HCT116 (cell line): ENCODE data around the gene CYP27A1. TPM values are rescaled to one million over a fixed set of nuclear protein-coding genes. Genes with fewer than 3 reads are reported as not detected.

Experiments used
- ATAC-seq: fragments of 200-7000 bp; cut with Tn5 transposase; 2 replicates; pipeline ENCODE4 v1.9.1; 2020; ENCODE audit warnings: mild to moderate bottlenecking, moderate library complexity
- BruUV-seq: library from RNA; stranded (reverse); fragments of 400-500 nt; replicated peaks from 2 replicates; lab custom pipeline; 2021; lab: Mats Ljungman, UMichigan
- CTCF ChIA-PET: fragments of 300-600 bp; sonication (Branson Sonifier 250); formaldehyde crosslinking; loops from one replicate; lab custom pipeline; 2021; ENCODE audit warnings: antibody characterized with exemption; lab: Charles Lee
- POLR2A ChIA-PET: fragments of 300-600, 350-600 bp; sonication (Branson Sonifier 250); formaldehyde crosslinking; loops from one replicate; lab custom pipeline; 2021; ENCODE audit warnings: antibody characterized with exemption; lab: Charles Lee
- RAD21 ChIA-PET, 2 experiments: fragments of 300-600 bp; sonication (Branson Sonifier 250); formaldehyde crosslinking; loops; one replicate each; lab custom pipeline; 2023; ENCODE audit warnings: low total read pairs in 2 of 2; ENCODE audit not compliant: uncharacterized antibody in 2 of 2, unreplicated experiment in 2 of 2, low non-redundant PET in 1 of 2; lab: Charles Lee
- DNase-seq: peaks from one replicate; pipeline ENCODE4 v3.0.0-alpha.2; 2010; ENCODE audit warnings: low read depth, low spot score
- H2AFZ ChIP-seq: fragments of 200-600 bp; shearing (Covaris generic), sonication (generic); 2 replicates; pipeline ENCODE4 v1.6.1; 2017; ENCODE audit warnings: low read depth, mixed run types, mixed read lengths, antibody characterized with exemption, low read length; ENCODE audit not compliant: poor library complexity, severe bottlenecking
- H3K27ac ChIP-seq: 2 replicates; pipeline ENCODE4 v1.5.1; 2012; ENCODE audit warnings: low read depth, low read length
- H3K27me3 ChIP-seq: fragments of 200-600 bp; sonication (generic); 2 replicates; pipeline ENCODE4 v1.6.1; 2016; ENCODE audit warnings: mixed run types, low read length, mixed read lengths; ENCODE audit not compliant: insufficient read depth
- H3K36me3 ChIP-seq, 2 experiments: fragments of 200-500 bp in 1 of 2; fragments of 200-600 bp in 1 of 2; sonication (Bioruptor generic) in 1 of 2; sonication (generic) in 1 of 2; 2 replicates each; pipeline versions ENCODE4 v1.5.1 to v1.6.1; 2014 to 2016; ENCODE audit warnings: low read length in 2 of 2, inconsistent platforms in 1 of 2, mixed read lengths in 1 of 2, mixed run types in 1 of 2; ENCODE audit not compliant: insufficient read depth in 2 of 2, control insufficient read depth in 1 of 2
- H3K4me1 ChIP-seq, 2 experiments: fragments of 200-600 bp in 1 of 2; sonication (generic) in 1 of 2; 2 replicates each; pipeline versions ENCODE4 v1.5.1 to v1.6.1; 2012 to 2017; ENCODE audit warnings: low read length in 2 of 2, inconsistent platforms in 1 of 2, mild to moderate bottlenecking in 1 of 2, mixed read lengths in 1 of 2, mixed run types in 1 of 2, moderate library complexity in 1 of 2; ENCODE audit not compliant: insufficient read depth in 2 of 2, control insufficient read depth in 1 of 2
- H3K4me2 ChIP-seq: fragments of 200-600 bp; sonication (generic); 2 replicates; pipeline ENCODE4 v1.6.1; 2017; ENCODE audit warnings: mixed run types, low read length, mixed read lengths
- H3K4me3 ChIP-seq, 2 experiments: fragments of 200-600 bp in 1 of 2; sonication (generic) in 1 of 2; replicated peaks in 1 of 2; 2 replicates each; pipeline ENCODE4 v1.5.1; 2011 to 2016; ENCODE audit warnings: low read length in 2 of 2, control low read depth in 1 of 2, low read depth in 1 of 2, mild to moderate bottlenecking in 1 of 2, mixed read lengths in 1 of 2, mixed run types in 1 of 2
- H3K79me2 ChIP-seq: fragments of 200-600 bp; sonication (generic); 2 replicates; pipeline ENCODE4 v1.6.1; 2017; ENCODE audit warnings: mild to moderate bottlenecking, mixed run types, low read length, moderate library complexity, mixed read lengths; ENCODE audit not compliant: insufficient read depth
- H3K9ac ChIP-seq: fragments of 200-600 bp; sonication (generic); 2 replicates; pipeline ENCODE4 v1.6.1; 2016; ENCODE audit warnings: low read length, mixed read lengths
- H3K9me2 ChIP-seq: fragments of 200-600 bp; sonication (generic), shearing (Covaris generic); 2 replicates; pipeline ENCODE4 v1.6.1; 2017; ENCODE audit warnings: mixed run types, mild to moderate bottlenecking, moderate library complexity; ENCODE audit not compliant: insufficient read depth
- H3K9me3 ChIP-seq, 2 experiments: fragments of 200-500 bp in 1 of 2; fragments of 200-600 bp in 1 of 2; sonication (Bioruptor generic) in 1 of 2; sonication (generic) in 1 of 2; 2 replicates each; pipeline ENCODE4 v1.6.1; 2014 to 2017; ENCODE audit warnings: low read length in 2 of 2, mixed read lengths in 2 of 2, inconsistent platforms in 1 of 2, low read depth in 1 of 2, mild to moderate bottlenecking in 1 of 2, mixed run types in 1 of 2, moderate library complexity in 1 of 2; ENCODE audit not compliant: control insufficient read depth in 1 of 2, insufficient read depth in 1 of 2
- H4K20me1 ChIP-seq: fragments of 200-600 bp; sonication (generic), shearing (Covaris generic); 2 replicates; pipeline ENCODE4 v1.6.1; 2017; ENCODE audit warnings: mixed run types, mild to moderate bottlenecking, moderate library complexity; ENCODE audit not compliant: insufficient read depth
- ATF3 ChIP-seq: IDR thresholded peaks from 2 replicates; pipeline ENCODE4 v1.6.1; 2012
- EZH2 ChIP-seq: fragments of 200-600 bp; sonication (generic); IDR thresholded peaks from 2 replicates; pipeline ENCODE4 v1.6.1; 2017; ENCODE audit warnings: antibody characterized with exemption, mixed run types
- EZH2phosphoT487 ChIP-seq: fragments of 200-600 bp; IDR thresholded peaks from 2 replicates; pipeline ENCODE4 v1.6.1; 2018; ENCODE audit warnings: antibody characterized with exemption, borderline replicate concordance
- MAX ChIP-seq: IDR thresholded peaks from 2 replicates; pipeline ENCODE4 v1.6.1; 2012
- POLR2A ChIP-seq: IDR thresholded peaks from 2 replicates; pipeline ENCODE4 v1.7.0; 2011; ENCODE audit warnings: borderline replicate concordance; ENCODE audit not compliant: insufficient read depth, insufficient read length; ENCODE audit errors: extremely low read depth
- SRF ChIP-seq: IDR thresholded peaks from 2 replicates; pipeline ENCODE4 v1.6.1; 2012; ENCODE audit warnings: low read depth
- TCF7L2 ChIP-seq: IDR thresholded peaks from 2 replicates; pipeline ENCODE4 v1.7.0; 2011; ENCODE audit warnings: borderline replicate concordance, inconsistent platforms; ENCODE audit not compliant: insufficient read depth, insufficient read length; ENCODE audit errors: extremely low read depth
- ZBTB33 ChIP-seq: IDR thresholded peaks from 2 replicates; pipeline ENCODE4 v1.6.1; 2011; ENCODE audit warnings: mild to moderate bottlenecking, low read length, moderate library complexity; ENCODE audit not compliant: insufficient replicate concordance; ENCODE audit errors: extremely low read depth
- ZFX ChIP-seq: fragments of 450-650 bp; IDR thresholded peaks from 2 replicates; pipeline ENCODE4 v1.6.1; 2017
- ZNF274 ChIP-seq: fragments of 200-500 bp; sonication (Bioruptor generic); IDR thresholded peaks from 2 replicates; pipeline ENCODE4 v1.6.1; 2014; ENCODE audit warnings: mild to moderate bottlenecking, low read depth, low read length, inconsistent platforms
- intact Hi-C: fragments of 100-400 bp; cut with micrococcal nuclease; formaldehyde crosslinking; loops from 2 replicates; pipeline ENCODE4 v1.10.0; 2022
- total RNA-seq: library from RNA; stranded (reverse); gene quantifications from one replicate; pipeline ENCODE4 v1.2.1, GENCODE V29; 2021; ENCODE audit not compliant: unreplicated experiment

The CYP27A1 gene
- total RNA-seq, 1 experiment from 2014 or later, result 1.6 TPM

GRCh38 chr2:218833023-218833609, 51.2 kb downstream of the CYP27A1 start:
- no peak for DNase-seq
- Histone ChIP-seq H3K4me3 (no peak overlapping the region), H3K36me3 (no peaks in the 10 kb centered on the region), H3K4me1 (peaks cover 28 to 40% of the 10 kb centered on the region in 2 experiments), H3K27ac (no peak overlapping the region)
- no peak for TF ChIP-seq ZNF274
- no peak for TF ChIP-seq ZFX
- no peak for TF ChIP-seq ZBTB33
- no peak for TF ChIP-seq TCF7L2
- TF ChIP-seq ATF3, result no peak
- no peak for TF ChIP-seq EZH2
- no peak for TF ChIP-seq EZH2phosphoT487
- TF ChIP-seq POLR2A, result no peak
- no peak for TF ChIP-seq SRF
- no peak for TF ChIP-seq MAX
- TF ChIP-seq, all 23 proteins: peak for 0
- no peaks in the 10 kb centered on the region for H3K79me2 ChIP-seq
- POLR2A ChIA-PET, result interaction anchor here (1.3 kb wide), 1 partner anchor 10 kb away, joined by 3 read pairs; no protein-coding TSS in a partner anchor
- H3K4me2 ChIP-seq, result peak overlapping the region; percentile 52; the same call in 1 of the 2 replicates
- CTCF ChIA-PET, result no interaction called here
- BruUV-seq, result no TSS peak
- RAD21 ChIA-PET, result no interaction called here
- H3K9ac ChIP-seq, result no peak overlapping the region
- H3K27me3 ChIP-seq, result no peaks in the 10 kb centered on the region
- no peaks in the 10 kb centered on the region for H4K20me1 ChIP-seq
- no peaks in the 10 kb centered on the region for H3K9me3 ChIP-seq
- intact Hi-C loops, result no loop called here
- H2AFZ ChIP-seq, result no peak overlapping the region
- H3K9me2 ChIP-seq, result no peaks in the 10 kb centered on the region
- no peak for ATAC-seq
